Measurements from ENCODE around the gene INPP4A. TPM values are rescaled to one million over a fixed set of nuclear protein-coding genes. Genes with fewer than 3 reads are reported as not detected.

Gene INPP4A
- total and polyA plus RNA-seq, 2 donors (not counting 3 experiments of a cell fraction or from before 2014, with no cell fraction given), result 14.9 to 28.8 TPM

GRCh38 chr2:98583816-98584618 is 139.4 kb downstream of the INPP4A start:
- dilution Hi-C loops (cut with MboI; ENCODE audit: extremely low pct_ligation_motif_present, low sequenced_read_pairs) (no loop called here), intact Hi-C loops (cut with micrococcal nuclease) (no loop called here)
- POLR2A ChIA-PET, result no interaction called here
- Histone ChIP-seq H4K20me1 (replicated peaks; ENCODE audit: control insufficient read depth, extremely low read depth, insufficient read depth, low read length) (no peaks in the 10 kb centered on the region), H3K4me1 (ENCODE audit: control insufficient read depth, extremely low read depth, insufficient read depth, low read length) (no peaks in the 10 kb centered on the region), H3K79me2 (ENCODE audit: control insufficient read depth, insufficient read depth, low read length) (no peaks in the 10 kb centered on the region), H3K9me1 (replicated peaks; ENCODE audit: control insufficient read depth, extremely low read depth, insufficient read depth, low read length) (no peaks in the 10 kb centered on the region), H3K36me3 (ENCODE audit: control insufficient read depth in 2 of 2, extremely low read depth in 1 of 2, insufficient read depth in 2 of 2, low read length in 2 of 2) (peaks cover 0 to 8% of the 10 kb centered on the region in 2 experiments), H3K4me3 (replicated peaks in 1 of 3; ENCODE audit: insufficient read depth in 1 of 3, low read depth in 1 of 3, low read length in 3 of 3) (no peak overlapping the region), H3K27me3 (ENCODE audit: control insufficient read depth in 2 of 2, insufficient read depth in 2 of 2, low read length in 2 of 2) (no peaks in the 10 kb centered on the region), H2AFZ (ENCODE audit: low read depth, low read length) (no peak overlapping the region), H3K9ac (replicated peaks; ENCODE audit: extremely low read depth, insufficient read depth, low read length) (no peak overlapping the region), H3K4me2 (ENCODE audit: insufficient read depth, low read length) (no peak overlapping the region), H3K27ac (ENCODE audit: insufficient read depth, low read depth, low read length) (no peak overlapping the region), H3K9me3 (replicated peaks; ENCODE audit: control insufficient read depth, insufficient read depth, low read length) (no peaks in the 10 kb centered on the region)
- DNase-seq (ENCODE audit: low read depth, low spot score), result no peak
- no peak for TF ChIP-seq MYC (IDR thresholded peaks at IDR 0.05; ENCODE audit: low read depth, low read length)
- no peak for TF ChIP-seq GATA2 (IDR thresholded peaks at IDR 0.05; ENCODE audit: insufficient read depth, insufficient read length, low read depth, low read length)
- no peak for TF ChIP-seq JUN (IDR thresholded peaks at IDR 0.05; ENCODE audit: borderline replicate concordance, insufficient read depth, insufficient read length, low read depth)
- no peak for TF ChIP-seq POLR2A (IDR thresholded peaks at IDR 0.05; ENCODE audit: low read depth, low read length)
- TF ChIP-seq MAX (IDR thresholded peaks at IDR 0.05; ENCODE audit: insufficient read depth, insufficient read length), result no peak
- no peak for TF ChIP-seq FOS (IDR thresholded peaks at IDR 0.05; ENCODE audit: borderline replicate concordance, insufficient read depth, low read length)
- TF ChIP-seq POLR2AphosphoS5 (IDR thresholded peaks at IDR 0.05; ENCODE audit: insufficient read depth, low read depth, low read length), result no peak
- TF ChIP-seq EZH2 (IDR thresholded peaks at IDR 0.05; ENCODE audit: borderline replicate concordance, low read depth, low read length, severe bottlenecking), result no peak
- no peak for FAIRE-seq
- no TSS peak for BruUV-seq (replicated peaks)
- CTCF ChIA-PET, result interaction anchor here (1.3 kb wide), 1 partner anchor 15 kb away, joined by 4 read pairs; no protein-coding TSS in a partner anchor

Measured in endothelial cell of umbilical vein (primary cell).